Liver (tissue), 9 donors: ENCODE measurements around the gene CTSA. TPM values are rescaled to one million over a fixed set of nuclear protein-coding genes. Genes with fewer than 3 reads are reported as not detected.

ENCODE experiments used
- DNase-seq: peaks from one replicate; pipeline ENCODE4 v3.0.0-alpha.2; 2017; ENCODE audit warnings: low spot score
- H3K27ac ChIP-seq, 2 donors: one replicate each; pipeline ENCODE4 v1.7.0; 2013; ENCODE audit warnings: inconsistent platforms in 2 of 2, low read length in 2 of 2, control low read depth in 1 of 2, low read depth in 1 of 2, mild to moderate bottlenecking in 1 of 2
- H3K27me3 ChIP-seq, 4 donors: one replicate each; pipeline versions ENCODE4 v1.6.1 to v1.7.0; 2013; ENCODE audit warnings: low read length in 3 of 4, inconsistent platforms in 1 of 4, mild to moderate bottlenecking in 1 of 4, moderate library complexity in 1 of 4; ENCODE audit not compliant: control insufficient read depth in 4 of 4, insufficient read depth in 4 of 4
- H3K36me3 ChIP-seq, 4 donors: one replicate each; pipeline versions ENCODE4 v1.6.1 to v1.7.0; 2013; ENCODE audit warnings: low read length in 3 of 4, mild to moderate bottlenecking in 3 of 4, low read depth in 1 of 4, moderate library complexity in 1 of 4; ENCODE audit not compliant: control insufficient read depth in 4 of 4, insufficient read depth in 3 of 4
- H3K4me1 ChIP-seq, 4 donors: one replicate each; pipeline versions ENCODE4 v1.6.1 to v1.7.0; 2013; ENCODE audit warnings: low read length in 3 of 4, mild to moderate bottlenecking in 3 of 4, moderate library complexity in 1 of 4; ENCODE audit not compliant: control insufficient read depth in 4 of 4, insufficient read depth in 4 of 4
- H3K4me3 ChIP-seq, 3 donors: one replicate each; pipeline versions ENCODE4 v1.6.1 to v1.7.0; 2013; ENCODE audit warnings: low read length in 3 of 3, control low read depth in 1 of 3, low read depth in 1 of 3, mild to moderate bottlenecking in 1 of 3
- H3K9ac ChIP-seq, 2 donors: one replicate each; pipeline ENCODE4 v1.7.0; 2013; ENCODE audit warnings: low read length in 2 of 2, mild to moderate bottlenecking in 2 of 2, moderate library complexity in 2 of 2, control low read depth in 1 of 2, low read depth in 1 of 2
- H3K9me3 ChIP-seq, 4 donors: one replicate each; pipeline versions ENCODE4 v1.6.1 to v1.7.0; 2013; ENCODE audit warnings: low read length in 3 of 4; ENCODE audit not compliant: control insufficient read depth in 4 of 4
- EGR1 ChIP-seq, 2 donors: IDR thresholded peaks; 2 replicates each; pipeline ENCODE4 v1.6.1; 2016 to 2018; ENCODE audit warnings: antibody characterized with exemption in 2 of 2, low read depth in 2 of 2
- FOXA1 ChIP-seq: IDR thresholded peaks from 2 replicates; pipeline ENCODE4 v1.6.1; 2016; ENCODE audit warnings: antibody characterized with exemption
- FOXA2 ChIP-seq: IDR thresholded peaks from 2 replicates; pipeline ENCODE4 v1.6.1; 2016; ENCODE audit warnings: antibody characterized with exemption
- GABPA ChIP-seq, 2 donors: IDR thresholded peaks in 1 of 2; conservative IDR thresholded peaks in 1 of 2; 2 replicates each; pipeline ENCODE4 v1.6.1; 2016; ENCODE audit warnings: antibody characterized with exemption in 2 of 2, mild to moderate bottlenecking in 1 of 2, moderate library complexity in 1 of 2
- HNF4A ChIP-seq, 2 donors: conservative IDR thresholded peaks; 2 replicates each; pipeline ENCODE4 v1.6.1; 2016; ENCODE audit warnings: antibody characterized with exemption in 2 of 2, mild to moderate bottlenecking in 2 of 2
- HNF4G ChIP-seq: IDR thresholded peaks from 2 replicates; pipeline ENCODE4 v1.6.1; 2016; ENCODE audit warnings: antibody characterized with exemption
- NR2F2 ChIP-seq: IDR thresholded peaks from 2 replicates; pipeline ENCODE4 v1.6.1; 2016; ENCODE audit warnings: antibody characterized with exemption
- RAD21 ChIP-seq, 2 donors: IDR thresholded peaks; 2 replicates each; pipeline ENCODE4 v1.6.1; 2016; ENCODE audit warnings: antibody characterized with exemption in 2 of 2, mild to moderate bottlenecking in 2 of 2
- RXRA ChIP-seq, 2 donors: IDR thresholded peaks; 2 replicates each; pipeline ENCODE4 v1.6.1; 2017 to 2018; ENCODE audit warnings: antibody characterized with exemption in 2 of 2, mild to moderate bottlenecking in 1 of 2
- SP1 ChIP-seq: IDR thresholded peaks from 2 replicates; pipeline ENCODE4 v1.6.1; 2018; ENCODE audit warnings: antibody characterized with exemption, mild to moderate bottlenecking
- YY1 ChIP-seq: IDR thresholded peaks from 2 replicates; pipeline ENCODE4 v1.6.1; 2016; ENCODE audit warnings: antibody characterized with exemption, mild to moderate bottlenecking
- WGBS: extraction: QIAGEN DNeasy Blood & Tissue Kit; methylation state at CpG from one replicate; pipeline ENCODE4 v1.1.7; 2013; 5-methylcytosine and 5-hydroxymethylcytosine counted together
- polyA plus RNA-seq, 2 donors: library from polyadenylated mRNA; stranded (reverse) in 1 of 2; unstranded in 1 of 2; fragments of 200-250 nt in 1 of 2; fragments of >200 nt in 1 of 2; fragmentation: Nextera tagmentation in 1 of 2; extraction: Ambion mirVana in 1 of 2; gene quantifications; one replicate each; pipeline versions ENCODE4 v1.2.1 to v1.2.3, GENCODE V29; 2013 to 2015
- total RNA-seq, 2 donors: library from RNA; depleted of rRNA; stranded (reverse); fragments of >200 nt; gene quantifications; one replicate each; pipeline ENCODE4 v1.2.3, GENCODE V29; 2014
- TF ChIP-seq, protein P1 (sequence below): IDR thresholded peaks from 2 replicates; pipeline ENCODE4 v1.6.1; 2016; ENCODE audit warnings: antibody characterized with exemption
- TF ChIP-seq, protein P2 (sequence below): IDR thresholded peaks from 2 replicates; pipeline ENCODE4 v1.6.1; 2016; ENCODE audit warnings: antibody characterized with exemption
- TF ChIP-seq, protein P3 (sequence below): IDR thresholded peaks from 2 replicates; pipeline ENCODE4 v1.6.1; 2016; ENCODE audit warnings: antibody characterized with exemption, mild to moderate bottlenecking
- TF ChIP-seq, protein P4 (sequence below): IDR thresholded peaks from 2 replicates; pipeline ENCODE4 v1.6.1; 2016; ENCODE audit warnings: antibody characterized with exemption
- TF ChIP-seq, protein P5 (sequence below): fragments of 150-350 bp; IDR thresholded peaks from 2 replicates; pipeline ENCODE4 v1.5.1; 2017; ENCODE audit warnings: improper control_type of control experiment, low read depth, low read length; ENCODE audit not compliant: missing input control
- donor health status: healthy.
- donor health status: healthy.
- donor health status: healthy.
- donor health status: healthy.
- donor health status: healthy.

The CTSA gene
- total and polyA plus RNA-seq, 4 donors, result 45.6 to 151 (median 76.4) TPM

DNA sequence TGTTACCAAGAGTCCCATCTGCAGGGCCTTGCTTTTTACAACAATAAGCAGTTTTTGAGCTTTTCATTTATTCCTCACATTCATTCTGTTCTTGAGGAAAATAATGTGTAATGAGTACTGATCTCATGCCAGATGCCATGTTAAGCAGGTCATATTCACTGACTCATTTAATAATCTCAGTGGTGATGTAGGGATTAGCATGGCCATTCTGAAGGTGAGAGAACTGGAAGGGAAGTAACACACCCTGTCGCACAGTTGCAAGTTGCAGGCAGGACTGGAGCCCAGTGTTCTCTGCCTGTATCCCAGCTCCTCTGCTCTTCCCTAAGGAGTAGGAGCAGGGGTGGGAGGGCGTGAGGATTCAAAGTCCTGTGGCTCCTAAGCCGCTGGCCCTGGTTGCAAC is 48.9 kb downstream of the CTSA start:
- H3K36me3 ChIP-seq, result peaks cover 9 to 68% (median 58%) of the 10 kb centered on the region in 4 donors
- 96% methylated on average over 3 of the region's 3 CpGs for WGBS
- no peak overlapping the region for H3K4me3 ChIP-seq
- H3K27ac ChIP-seq, result no peak overlapping the region
- TF ChIP-seq HNF4G (no peak), FOXA1 (no peak), NR2F2 (no peak), EGR1 (IDR thresholded peaks at IDR 0.05; ENCODE audit: low read depth in 2 of 2) (no peak), HNF4A (conservative IDR thresholded peaks at IDR 0.05) (no peak), SP1 (no peak), GABPA (IDR thresholded peaks at IDR 0.05 in 1 of 2, conservative IDR thresholded peaks at IDR 0.05 in 1 of 2) (no peak), RXRA (IDR thresholded peaks at IDR 0.05) (no peak), YY1 (no peak), RAD21 (IDR thresholded peaks at IDR 0.05) (no peak)
- TF ChIP-seq, protein P1, sequence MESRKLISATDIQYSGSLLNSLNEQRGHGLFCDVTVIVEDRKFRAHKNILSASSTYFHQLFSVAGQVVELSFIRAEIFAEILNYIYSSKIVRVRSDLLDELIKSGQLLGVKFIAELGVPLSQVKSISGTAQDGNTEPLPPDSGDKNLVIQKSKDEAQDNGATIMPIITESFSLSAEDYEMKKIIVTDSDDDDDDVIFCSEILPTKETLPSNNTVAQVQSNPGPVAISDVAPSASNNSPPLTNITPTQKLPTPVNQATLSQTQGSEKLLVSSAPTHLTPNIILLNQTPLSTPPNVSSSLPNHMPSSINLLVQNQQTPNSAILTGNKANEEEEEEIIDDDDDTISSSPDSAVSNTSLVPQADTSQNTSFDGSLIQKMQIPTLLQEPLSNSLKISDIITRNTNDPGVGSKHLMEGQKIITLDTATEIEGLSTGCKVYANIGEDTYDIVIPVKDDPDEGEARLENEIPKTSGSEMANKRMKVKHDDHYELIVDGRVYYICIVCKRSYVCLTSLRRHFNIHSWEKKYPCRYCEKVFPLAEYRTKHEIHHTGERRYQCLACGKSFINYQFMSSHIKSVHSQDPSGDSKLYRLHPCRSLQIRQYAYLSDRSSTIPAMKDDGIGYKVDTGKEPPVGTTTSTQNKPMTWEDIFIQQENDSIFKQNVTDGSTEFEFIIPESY, result no peak
- TF ChIP-seq, protein P2, sequence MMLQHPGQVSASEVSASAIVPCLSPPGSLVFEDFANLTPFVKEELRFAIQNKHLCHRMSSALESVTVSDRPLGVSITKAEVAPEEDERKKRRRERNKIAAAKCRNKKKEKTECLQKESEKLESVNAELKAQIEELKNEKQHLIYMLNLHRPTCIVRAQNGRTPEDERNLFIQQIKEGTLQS, result no peak
- TF ChIP-seq, protein P3, sequence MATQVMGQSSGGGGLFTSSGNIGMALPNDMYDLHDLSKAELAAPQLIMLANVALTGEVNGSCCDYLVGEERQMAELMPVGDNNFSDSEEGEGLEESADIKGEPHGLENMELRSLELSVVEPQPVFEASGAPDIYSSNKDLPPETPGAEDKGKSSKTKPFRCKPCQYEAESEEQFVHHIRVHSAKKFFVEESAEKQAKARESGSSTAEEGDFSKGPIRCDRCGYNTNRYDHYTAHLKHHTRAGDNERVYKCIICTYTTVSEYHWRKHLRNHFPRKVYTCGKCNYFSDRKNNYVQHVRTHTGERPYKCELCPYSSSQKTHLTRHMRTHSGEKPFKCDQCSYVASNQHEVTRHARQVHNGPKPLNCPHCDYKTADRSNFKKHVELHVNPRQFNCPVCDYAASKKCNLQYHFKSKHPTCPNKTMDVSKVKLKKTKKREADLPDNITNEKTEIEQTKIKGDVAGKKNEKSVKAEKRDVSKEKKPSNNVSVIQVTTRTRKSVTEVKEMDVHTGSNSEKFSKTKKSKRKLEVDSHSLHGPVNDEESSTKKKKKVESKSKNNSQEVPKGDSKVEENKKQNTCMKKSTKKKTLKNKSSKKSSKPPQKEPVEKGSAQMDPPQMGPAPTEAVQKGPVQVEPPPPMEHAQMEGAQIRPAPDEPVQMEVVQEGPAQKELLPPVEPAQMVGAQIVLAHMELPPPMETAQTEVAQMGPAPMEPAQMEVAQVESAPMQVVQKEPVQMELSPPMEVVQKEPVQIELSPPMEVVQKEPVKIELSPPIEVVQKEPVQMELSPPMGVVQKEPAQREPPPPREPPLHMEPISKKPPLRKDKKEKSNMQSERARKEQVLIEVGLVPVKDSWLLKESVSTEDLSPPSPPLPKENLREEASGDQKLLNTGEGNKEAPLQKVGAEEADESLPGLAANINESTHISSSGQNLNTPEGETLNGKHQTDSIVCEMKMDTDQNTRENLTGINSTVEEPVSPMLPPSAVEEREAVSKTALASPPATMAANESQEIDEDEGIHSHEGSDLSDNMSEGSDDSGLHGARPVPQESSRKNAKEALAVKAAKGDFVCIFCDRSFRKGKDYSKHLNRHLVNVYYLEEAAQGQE, result no peak
- TF ChIP-seq, protein P4, sequence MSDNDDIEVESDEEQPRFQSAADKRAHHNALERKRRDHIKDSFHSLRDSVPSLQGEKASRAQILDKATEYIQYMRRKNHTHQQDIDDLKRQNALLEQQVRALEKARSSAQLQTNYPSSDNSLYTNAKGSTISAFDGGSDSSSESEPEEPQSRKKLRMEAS, result no peak
- no peaks in the 10 kb centered on the region for H3K9me3 ChIP-seq
- peaks cover 0 to 6% (median 4%) of the 10 kb centered on the region in 4 donors for H3K4me1 ChIP-seq
- no peak for DNase-seq
- H3K9ac ChIP-seq, result no peak overlapping the region
- H3K27me3 ChIP-seq, result no peaks in the 10 kb centered on the region

DNA sequence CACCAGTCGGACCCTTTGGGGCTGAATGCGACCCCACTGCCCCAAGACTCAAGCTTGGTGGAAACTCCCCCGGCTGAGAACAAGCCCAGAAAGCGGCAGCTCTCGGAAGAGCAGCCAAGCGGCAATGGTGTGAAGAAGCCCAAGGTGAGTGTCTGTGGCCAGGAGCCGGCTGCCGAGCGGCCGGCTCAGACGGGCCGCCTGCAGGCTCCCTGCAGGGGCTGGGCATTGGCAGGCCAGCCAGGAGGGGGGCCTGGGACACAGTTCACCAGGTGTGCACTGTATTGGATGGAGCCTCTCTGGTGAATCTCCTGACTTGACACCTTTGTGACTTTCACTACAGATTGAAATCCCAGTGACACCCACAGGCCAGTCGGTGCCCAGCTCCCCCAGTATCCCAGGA is 49.3 kb downstream of the CTSA start:
- no peaks in the 10 kb centered on the region for H3K9me3 ChIP-seq
- 97% methylated on average over 13 of the region's 13 CpGs for WGBS
- no peak overlapping the region for H3K27ac ChIP-seq
- no peak overlapping the region for H3K9ac ChIP-seq
- H3K4me3 ChIP-seq, result no peak overlapping the region
- peaks cover 0 to 5% (median 4%) of the 10 kb centered on the region in 4 donors for H3K4me1 ChIP-seq
- no peak for DNase-seq
- no peaks in the 10 kb centered on the region for H3K27me3 ChIP-seq
- TF ChIP-seq RAD21 (IDR thresholded peaks at IDR 0.05), result no peak
- TF ChIP-seq, protein P3, result no peak
- TF ChIP-seq, protein P2, result no peak
- no peak for TF ChIP-seq FOXA2
- TF ChIP-seq, protein P5, sequence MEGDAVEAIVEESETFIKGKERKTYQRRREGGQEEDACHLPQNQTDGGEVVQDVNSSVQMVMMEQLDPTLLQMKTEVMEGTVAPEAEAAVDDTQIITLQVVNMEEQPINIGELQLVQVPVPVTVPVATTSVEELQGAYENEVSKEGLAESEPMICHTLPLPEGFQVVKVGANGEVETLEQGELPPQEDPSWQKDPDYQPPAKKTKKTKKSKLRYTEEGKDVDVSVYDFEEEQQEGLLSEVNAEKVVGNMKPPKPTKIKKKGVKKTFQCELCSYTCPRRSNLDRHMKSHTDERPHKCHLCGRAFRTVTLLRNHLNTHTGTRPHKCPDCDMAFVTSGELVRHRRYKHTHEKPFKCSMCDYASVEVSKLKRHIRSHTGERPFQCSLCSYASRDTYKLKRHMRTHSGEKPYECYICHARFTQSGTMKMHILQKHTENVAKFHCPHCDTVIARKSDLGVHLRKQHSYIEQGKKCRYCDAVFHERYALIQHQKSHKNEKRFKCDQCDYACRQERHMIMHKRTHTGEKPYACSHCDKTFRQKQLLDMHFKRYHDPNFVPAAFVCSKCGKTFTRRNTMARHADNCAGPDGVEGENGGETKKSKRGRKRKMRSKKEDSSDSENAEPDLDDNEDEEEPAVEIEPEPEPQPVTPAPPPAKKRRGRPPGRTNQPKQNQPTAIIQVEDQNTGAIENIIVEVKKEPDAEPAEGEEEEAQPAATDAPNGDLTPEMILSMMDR, result no peak
- TF ChIP-seq RXRA (IDR thresholded peaks at IDR 0.05), result no peak
- TF ChIP-seq SP1, result no peak
- H3K36me3 ChIP-seq, result peaks cover 9 to 71% (median 59%) of the 10 kb centered on the region in 4 donors
